DND-41 (cell line): Measurements from ENCODE around the gene CADM2.

ENCODE experiments used
- ATAC-seq: fragments of 200-7000 bp; cut with Tn5 transposase; 3 replicates; pipeline ENCODE4 v1.9.1; 2021; ENCODE audit warnings: low read depth; ENCODE audit not compliant: insufficient read depth
- DNase-seq: peaks from one replicate; pipeline ENCODE4 v3.0.0-alpha.2; 2020
- H2AFZ ChIP-seq: 2 replicates; pipeline ENCODE4 v1.6.0; 2012; ENCODE audit warnings: low read depth, low read length
- H3K27ac ChIP-seq: 2 replicates; pipeline ENCODE4 v1.5.1; 2012; ENCODE audit warnings: low read length, inconsistent platforms
- H3K27me3 ChIP-seq: fragments of 200-600 bp; sonication (generic); 2 replicates; pipeline ENCODE4 v1.6.0; 2012; ENCODE audit warnings: low read length, mild to moderate bottlenecking, inconsistent platforms; ENCODE audit not compliant: insufficient read depth, poor library complexity
- H3K36me3 ChIP-seq: 2 replicates; pipeline ENCODE4 v1.5.1; 2012; ENCODE audit warnings: low read length, inconsistent platforms; ENCODE audit not compliant: insufficient read depth
- H3K4me1 ChIP-seq: 2 replicates; pipeline ENCODE4 v1.5.1; 2012; ENCODE audit warnings: mild to moderate bottlenecking, low read length; ENCODE audit not compliant: insufficient read depth
- H3K4me2 ChIP-seq: 2 replicates; pipeline ENCODE4 v1.6.0; 2012; ENCODE audit warnings: mild to moderate bottlenecking, moderate library complexity, low read length, inconsistent platforms; ENCODE audit not compliant: insufficient read depth
- H3K4me3 ChIP-seq, 2 experiments: fragments of 200-600 bp in 1 of 2; shearing (Covaris generic) in 1 of 2; 2 replicates each; pipeline ENCODE4 v1.5.1; 2012 to 2016; ENCODE audit warnings: inconsistent platforms in 2 of 2, low read length in 2 of 2, mild to moderate bottlenecking in 2 of 2, low read depth in 1 of 2, moderate library complexity in 1 of 2
- H3K79me2 ChIP-seq: 2 replicates; pipeline ENCODE4 v1.6.0; 2012; ENCODE audit warnings: low read length, inconsistent platforms; ENCODE audit not compliant: insufficient read depth
- H3K9ac ChIP-seq: 2 replicates; pipeline ENCODE4 v1.6.0; 2012; ENCODE audit warnings: low read depth, mild to moderate bottlenecking, inconsistent platforms, low read length, moderate library complexity
- H3K9me3 ChIP-seq: 2 replicates; pipeline ENCODE4 v1.5.1; 2012; ENCODE audit warnings: low read length, moderate library complexity, mild to moderate bottlenecking, inconsistent platforms; ENCODE audit not compliant: insufficient read depth, severe bottlenecking
- H4K20me1 ChIP-seq: 2 replicates; pipeline ENCODE4 v1.6.0; 2012; ENCODE audit warnings: low read length; ENCODE audit not compliant: insufficient read depth
- EZH2 ChIP-seq: IDR thresholded peaks from 3 replicates; pipeline ENCODE4 v1.6.1; 2012; ENCODE audit warnings: borderline replicate concordance, low read depth, mild to moderate bottlenecking, moderate library complexity, low read length, inconsistent platforms; ENCODE audit not compliant: severe bottlenecking
- TF ChIP-seq, protein P1 (sequence below): IDR thresholded peaks from 2 replicates; pipeline ENCODE4 v1.5.1; 2012; ENCODE audit warnings: borderline replicate concordance, low read length, moderate library complexity, mild to moderate bottlenecking; ENCODE audit not compliant: poor library complexity, severe bottlenecking; ENCODE audit errors: extremely low read depth

Gene CADM2

DNA sequence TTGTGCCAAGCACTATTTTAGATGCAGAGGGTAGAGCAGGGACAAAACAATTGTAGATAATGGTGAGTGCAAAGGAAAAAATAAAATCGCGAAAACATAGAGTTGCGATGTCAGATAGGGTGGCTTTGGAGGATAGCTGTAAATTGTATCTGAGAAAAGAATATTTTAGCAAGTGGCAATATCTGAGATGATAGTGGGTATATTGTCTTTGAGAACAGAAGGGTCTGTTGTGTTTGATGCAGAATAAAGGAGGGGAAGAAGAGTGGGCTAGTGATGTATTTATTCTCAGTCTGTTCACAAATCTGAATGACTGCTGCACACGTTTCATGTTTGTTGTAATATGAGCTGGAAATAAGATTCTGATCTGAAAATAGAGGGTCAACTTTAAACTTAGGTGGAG is 396.8 kb downstream of the CADM2 start:
- Histone ChIP-seq H3K4me1 (no peaks in the 10 kb centered on the region), H3K27me3 (no peaks in the 10 kb centered on the region), H3K4me3 (no peak overlapping the region), H3K36me3 (no peaks in the 10 kb centered on the region), H3K79me2 (no peaks in the 10 kb centered on the region), H4K20me1 (no peaks in the 10 kb centered on the region), H3K27ac (no peak overlapping the region), H3K4me2 (no peak overlapping the region), H3K9me3 (no peaks in the 10 kb centered on the region), H3K9ac (no peak overlapping the region), H2AFZ (no peak overlapping the region)
- no peak for DNase-seq
- no peak for ATAC-seq
- TF ChIP-seq, protein P1, sequence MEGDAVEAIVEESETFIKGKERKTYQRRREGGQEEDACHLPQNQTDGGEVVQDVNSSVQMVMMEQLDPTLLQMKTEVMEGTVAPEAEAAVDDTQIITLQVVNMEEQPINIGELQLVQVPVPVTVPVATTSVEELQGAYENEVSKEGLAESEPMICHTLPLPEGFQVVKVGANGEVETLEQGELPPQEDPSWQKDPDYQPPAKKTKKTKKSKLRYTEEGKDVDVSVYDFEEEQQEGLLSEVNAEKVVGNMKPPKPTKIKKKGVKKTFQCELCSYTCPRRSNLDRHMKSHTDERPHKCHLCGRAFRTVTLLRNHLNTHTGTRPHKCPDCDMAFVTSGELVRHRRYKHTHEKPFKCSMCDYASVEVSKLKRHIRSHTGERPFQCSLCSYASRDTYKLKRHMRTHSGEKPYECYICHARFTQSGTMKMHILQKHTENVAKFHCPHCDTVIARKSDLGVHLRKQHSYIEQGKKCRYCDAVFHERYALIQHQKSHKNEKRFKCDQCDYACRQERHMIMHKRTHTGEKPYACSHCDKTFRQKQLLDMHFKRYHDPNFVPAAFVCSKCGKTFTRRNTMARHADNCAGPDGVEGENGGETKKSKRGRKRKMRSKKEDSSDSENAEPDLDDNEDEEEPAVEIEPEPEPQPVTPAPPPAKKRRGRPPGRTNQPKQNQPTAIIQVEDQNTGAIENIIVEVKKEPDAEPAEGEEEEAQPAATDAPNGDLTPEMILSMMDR: no peak
- TF ChIP-seq EZH2: no peak

GRCh38 chr3:85360742-85361387 is 402.1 kb downstream of the CADM2 start:
- ATAC-seq: peak; percentile 73
- Histone ChIP-seq H3K4me3 (no peak overlapping the region), H3K27me3 (no peaks in the 10 kb centered on the region), H4K20me1 (no peaks in the 10 kb centered on the region), H3K9ac (no peak overlapping the region), H3K9me3 (no peaks in the 10 kb centered on the region), H3K79me2 (no peaks in the 10 kb centered on the region), H3K4me1 (no peaks in the 10 kb centered on the region), H3K36me3 (no peaks in the 10 kb centered on the region), H3K27ac (no peak overlapping the region), H3K4me2 (no peak overlapping the region), H2AFZ (no peak overlapping the region)
- TF ChIP-seq, protein P1: peak; percentile 66
- no peak for TF ChIP-seq EZH2
- peak; percentile 28 for DNase-seq

DNA sequence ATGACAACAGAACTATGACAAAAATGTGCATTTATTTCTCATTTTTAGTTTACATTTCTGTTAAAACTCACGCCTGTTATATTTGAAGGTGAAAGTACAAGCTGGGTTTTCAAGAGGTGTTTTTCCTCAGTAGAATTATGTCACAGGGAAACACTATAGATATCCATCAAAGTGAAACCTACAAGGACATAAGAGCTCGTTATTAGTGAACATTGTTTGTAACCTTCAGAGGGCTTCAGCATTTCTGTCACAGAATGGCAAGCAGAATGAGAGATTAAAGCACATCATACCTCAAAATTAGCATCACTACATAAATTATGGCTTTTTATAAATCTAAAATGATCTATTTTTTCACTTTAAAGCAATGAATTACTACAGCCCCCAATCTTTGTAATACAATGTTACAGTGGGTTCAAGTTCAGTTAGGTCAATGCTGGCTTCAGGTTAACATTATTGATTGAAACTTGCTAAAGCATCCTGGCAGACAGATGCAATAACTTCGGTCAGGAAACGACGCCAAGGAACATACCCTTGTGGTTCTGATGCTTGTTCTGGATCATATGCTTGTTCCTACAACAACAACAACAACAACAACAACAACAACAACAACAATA is 405.6 kb downstream of the CADM2 start:
- Histone ChIP-seq H4K20me1 (no peaks in the 10 kb centered on the region), H3K4me2 (no peak overlapping the region), H3K27ac (no peak overlapping the region), H3K4me1 (no peaks in the 10 kb centered on the region), H3K79me2 (no peaks in the 10 kb centered on the region), H3K4me3 (no peak overlapping the region), H3K36me3 (no peaks in the 10 kb centered on the region), H3K9ac (no peak overlapping the region), H3K9me3 (no peaks in the 10 kb centered on the region), H3K27me3 (no peaks in the 10 kb centered on the region), H2AFZ (no peak overlapping the region)
- TF ChIP-seq, protein P1: no peak
- TF ChIP-seq EZH2: no peak
- DNase-seq (no peak), ATAC-seq (no peak)
